GDM1 (cell line): ENCODE measurements around the gene CD247.

ENCODE experiments used
- DNase-seq: peaks from one replicate; lab custom pipeline; 2025; lab: John Stamatoyannopoulos, UW

The CD247 gene

GRCh38 chr1:167412072-167412471 lies 106.3 kb downstream of the CD247 start:
- DNase-seq, result no peak

DNA sequence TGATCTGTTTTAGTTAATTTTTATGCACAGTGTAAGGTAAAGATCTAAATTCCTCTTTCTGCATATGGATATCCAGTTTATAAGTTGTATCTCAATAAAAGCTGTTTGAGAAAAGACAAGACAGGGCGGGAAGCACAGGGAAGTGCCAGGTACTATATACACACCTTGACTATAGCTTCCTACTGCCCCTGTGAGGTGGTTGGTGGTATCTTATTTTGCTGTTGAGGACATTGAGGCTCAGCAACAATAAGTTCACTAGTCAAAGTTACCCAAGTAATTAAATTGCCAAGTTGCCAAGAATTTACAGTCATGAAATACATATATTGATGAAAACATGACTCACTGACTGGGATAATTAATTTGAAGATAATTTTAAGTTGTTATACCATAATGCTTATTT lies 109.1 kb downstream of the CD247 start:
- no peak for DNase-seq

DNA sequence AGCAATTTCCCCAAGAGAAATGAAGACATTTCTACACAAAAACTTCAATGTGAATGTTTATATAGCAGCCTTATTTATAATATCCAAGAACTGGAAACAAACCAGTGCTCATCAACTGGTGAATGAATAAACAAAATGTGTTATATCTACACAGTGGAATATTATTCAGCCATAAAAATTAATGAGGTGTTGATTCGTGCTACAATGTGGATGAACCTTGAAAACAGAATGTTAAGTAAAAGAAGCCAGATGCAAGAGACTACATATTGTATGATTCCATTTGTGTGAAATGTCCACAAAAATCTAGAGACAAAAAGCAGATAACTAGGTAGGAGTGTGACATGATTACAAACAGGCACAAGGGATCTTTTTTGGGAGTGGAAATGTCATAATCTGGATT lies 110.0 kb downstream of the CD247 start:
- no peak for DNase-seq

- DNase-seq, result no peak
Observed at GRCh38 chr1:167404908-167405307, 113.4 kb downstream of the CD247 start.

DNA sequence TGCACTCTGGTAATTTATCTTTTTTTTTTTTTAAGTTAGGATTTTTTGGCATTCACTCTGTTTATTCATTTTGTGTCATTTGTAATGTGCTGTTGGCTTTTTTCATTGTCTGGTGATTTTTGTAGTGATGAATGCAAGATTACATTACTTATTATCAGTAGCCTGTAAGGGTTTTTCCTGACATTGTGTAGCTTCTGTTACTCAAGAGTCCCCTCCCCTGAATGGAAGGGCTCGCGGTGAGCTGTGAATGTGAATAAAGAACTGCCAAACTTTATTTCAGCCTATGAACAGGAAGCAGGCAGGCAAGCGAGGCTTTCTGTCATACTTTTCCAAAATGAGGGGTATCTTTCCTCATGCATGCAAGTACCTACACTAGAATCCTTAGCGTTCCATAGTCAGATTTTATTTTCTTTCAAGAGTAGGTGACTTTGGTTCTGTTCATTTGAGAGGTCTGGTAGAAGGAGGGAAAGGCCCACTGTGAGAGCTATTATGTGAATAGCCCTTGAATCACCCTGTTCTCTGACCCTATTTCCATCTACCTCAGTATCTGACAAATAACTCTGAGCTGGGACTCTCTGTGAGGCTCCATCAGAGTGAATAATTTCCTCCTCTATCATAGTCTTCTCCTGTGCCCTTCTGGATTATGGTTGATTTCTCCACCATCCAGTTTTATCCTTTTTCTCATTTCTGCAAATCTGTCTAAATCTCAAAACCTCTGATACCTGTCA lies 114.0 kb downstream of the CD247 start:
- DNase-seq, result no peak

DNA sequence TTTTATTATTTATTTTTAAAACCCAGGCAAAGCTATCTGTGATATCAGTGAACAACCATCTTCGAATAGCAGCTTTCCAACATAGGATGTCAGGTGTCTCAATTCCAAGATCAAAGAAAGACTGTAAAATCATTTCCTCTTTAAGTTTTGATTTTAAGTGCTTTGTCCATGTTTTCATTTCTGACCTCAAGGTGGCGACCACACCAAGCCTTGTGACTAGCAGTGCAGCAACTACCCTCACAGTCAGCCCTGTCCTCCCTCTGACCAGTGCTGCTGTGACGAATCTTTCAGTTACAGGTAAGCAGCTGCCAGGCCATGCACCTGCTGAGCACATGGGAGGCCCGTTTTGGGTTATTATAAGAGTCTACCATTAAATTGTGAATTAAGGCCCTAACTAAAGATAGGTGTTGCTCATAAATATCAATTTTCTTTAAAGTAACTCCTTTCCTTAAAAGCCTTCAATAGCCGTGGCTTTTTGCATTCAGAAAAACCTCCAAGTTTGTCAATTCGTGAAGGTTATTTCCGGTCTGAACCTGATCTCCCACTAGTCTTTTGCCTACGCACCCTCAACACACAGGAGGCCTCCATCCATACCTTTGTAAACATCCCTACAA lies 117.0 kb downstream of the CD247 start:
- DNase-seq, result peak; percentile 36

GRCh38 chr1:167400359-167400953 lies 117.9 kb downstream of the CD247 start:
- DNase-seq, result no peak

GRCh38 chr1:167392200-167392696 lies 126.1 kb downstream of the CD247 start:
- DNase-seq, result no peak

- DNase-seq, result no peak
Observed at GRCh38 chr1:167388976-167389375, 129.4 kb downstream of the CD247 start.

- no peak for DNase-seq
Observed at GRCh38 chr1:167387251-167387910, 130.9 kb downstream of the CD247 start.
